ENCODE data around the gene SIPA1L3. TPM values are rescaled to one million over a fixed set of nuclear protein-coding genes. Genes with fewer than 3 reads are reported as not detected.

SIPA1L3 gene
- total RNA-seq, 1 donor from 2014 or later, result 26.9 TPM

DNA sequence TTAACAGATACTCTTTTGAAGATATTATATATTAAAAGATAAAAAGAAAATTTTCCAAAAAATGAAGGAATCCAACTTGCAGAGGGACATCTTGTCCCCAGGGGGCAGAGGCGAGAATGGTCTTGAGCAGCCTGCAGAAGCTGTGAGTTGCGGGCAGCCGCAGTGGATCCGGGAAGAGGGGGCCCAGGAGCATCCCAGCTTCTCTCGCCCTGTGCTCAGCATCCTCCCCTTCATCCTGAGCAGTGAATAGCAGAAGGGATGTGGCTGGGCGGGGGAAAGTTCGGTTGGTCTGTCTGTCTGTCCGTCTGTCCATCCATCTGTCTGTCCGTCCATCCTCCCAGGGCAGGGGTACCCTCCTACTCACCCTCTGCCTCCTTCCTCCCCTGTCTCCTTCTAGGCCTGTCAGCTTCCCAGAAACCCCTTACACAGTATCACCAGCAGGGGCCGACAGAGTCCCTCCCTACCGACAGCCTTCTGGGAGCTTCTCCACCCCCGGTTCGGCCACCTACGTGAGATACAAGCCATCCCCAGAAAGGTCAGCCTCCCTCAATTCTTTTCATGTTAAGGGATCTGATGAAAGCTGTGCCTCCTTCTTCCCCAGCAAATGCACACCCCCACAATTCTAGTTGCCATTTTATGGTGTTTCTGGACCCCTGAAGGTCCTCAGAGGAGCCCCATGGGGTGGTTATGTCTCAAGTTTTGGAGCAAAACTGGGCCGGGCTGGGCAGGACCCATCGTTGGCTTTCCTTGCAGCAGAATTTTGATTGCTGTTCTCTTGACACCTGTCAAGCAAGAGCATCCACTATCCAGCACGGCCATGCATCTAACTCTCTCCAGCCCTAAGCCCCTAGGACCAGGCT is 235.4 kb downstream of the SIPA1L3 start:
- H3K27me3 Mint-ChIP-seq (ENCODE audit: low read depth, unreplicated experiment), result no peaks in the 10 kb centered on the region
- peaks cover 9% of the 10 kb centered on the region for H4K20me1 ChIP-seq (ENCODE audit: insufficient read depth, low read length)
- H2AFZ ChIP-seq (ENCODE audit: low read depth, low read length), result no peak overlapping the region
- H3K27ac ChIP-seq (ENCODE audit: low read depth, low read length), result no peak overlapping the region
- H3K9ac ChIP-seq (ENCODE audit: low read length), result no peak overlapping the region
- H3K27ac Mint-ChIP-seq (ENCODE audit: unreplicated experiment), result no peak overlapping the region
- no peaks in the 10 kb centered on the region for H3K9me3 ChIP-seq (ENCODE audit: insufficient read depth, low read depth, low read length)
- H3K79me2 ChIP-seq (ENCODE audit: insufficient read depth, low read length), result no peaks in the 10 kb centered on the region
- H3K36me3 ChIP-seq (ENCODE audit: insufficient read depth, low read length), result peaks cover 9% of the 10 kb centered on the region
- H3K4me2 ChIP-seq (ENCODE audit: low read length), result no peak overlapping the region
- no peak for TF ChIP-seq EZH2 (IDR thresholded peaks at IDR 0.05; ENCODE audit: insufficient read depth, low read length)
- TF ChIP-seq, protein P1, sequence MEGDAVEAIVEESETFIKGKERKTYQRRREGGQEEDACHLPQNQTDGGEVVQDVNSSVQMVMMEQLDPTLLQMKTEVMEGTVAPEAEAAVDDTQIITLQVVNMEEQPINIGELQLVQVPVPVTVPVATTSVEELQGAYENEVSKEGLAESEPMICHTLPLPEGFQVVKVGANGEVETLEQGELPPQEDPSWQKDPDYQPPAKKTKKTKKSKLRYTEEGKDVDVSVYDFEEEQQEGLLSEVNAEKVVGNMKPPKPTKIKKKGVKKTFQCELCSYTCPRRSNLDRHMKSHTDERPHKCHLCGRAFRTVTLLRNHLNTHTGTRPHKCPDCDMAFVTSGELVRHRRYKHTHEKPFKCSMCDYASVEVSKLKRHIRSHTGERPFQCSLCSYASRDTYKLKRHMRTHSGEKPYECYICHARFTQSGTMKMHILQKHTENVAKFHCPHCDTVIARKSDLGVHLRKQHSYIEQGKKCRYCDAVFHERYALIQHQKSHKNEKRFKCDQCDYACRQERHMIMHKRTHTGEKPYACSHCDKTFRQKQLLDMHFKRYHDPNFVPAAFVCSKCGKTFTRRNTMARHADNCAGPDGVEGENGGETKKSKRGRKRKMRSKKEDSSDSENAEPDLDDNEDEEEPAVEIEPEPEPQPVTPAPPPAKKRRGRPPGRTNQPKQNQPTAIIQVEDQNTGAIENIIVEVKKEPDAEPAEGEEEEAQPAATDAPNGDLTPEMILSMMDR (IDR thresholded peaks at IDR 0.05; ENCODE audit: insufficient read depth, low read depth, low read length), result peak; percentile 70
- no peak overlapping the region for H3K4me3 Mint-ChIP-seq (ENCODE audit: unreplicated experiment)
- H3K36me3 Mint-ChIP-seq (ENCODE audit: low read depth, unreplicated experiment), result peaks cover 12% of the 10 kb centered on the region
- no peak overlapping the region for H3K4me3 ChIP-seq (ENCODE audit: insufficient read depth, low read depth, low read length)
- H3K9me3 Mint-ChIP-seq (ENCODE audit: unreplicated experiment), result no peaks in the 10 kb centered on the region
- DNase-seq (ENCODE audit: low read depth), result peak; percentile 12
- no peaks in the 10 kb centered on the region for H3K4me1 Mint-ChIP-seq (ENCODE audit: low read depth, unreplicated experiment)
- no peaks in the 10 kb centered on the region for H3K27me3 ChIP-seq (ENCODE audit: insufficient read depth, low read length)
- no peak for FAIRE-seq
- H3K4me1 ChIP-seq (ENCODE audit: insufficient read depth, low read length), result no peaks in the 10 kb centered on the region

DNA sequence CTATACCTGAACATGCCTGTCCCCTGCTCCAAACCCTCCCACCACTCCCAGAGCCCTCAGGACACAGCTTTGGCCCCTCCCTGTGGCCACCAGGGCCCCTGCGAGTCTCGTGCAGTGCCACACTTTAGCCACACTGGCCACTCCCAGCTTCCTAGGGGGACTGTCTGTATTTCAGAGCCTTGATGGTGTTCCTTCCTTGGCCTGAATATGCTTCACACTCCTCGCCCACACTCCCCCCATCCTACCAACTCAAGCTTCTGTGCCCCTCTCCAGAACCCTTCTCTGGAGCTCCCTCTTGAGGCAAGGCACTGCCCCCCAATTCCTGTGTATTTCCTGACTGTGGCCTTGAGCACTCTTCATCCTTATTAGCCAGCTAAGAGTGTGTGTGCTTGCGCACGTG is 236.8 kb downstream of the SIPA1L3 start:
- Histone ChIP-seq H2AFZ (ENCODE audit: low read depth, low read length) (no peak overlapping the region), H3K4me2 (ENCODE audit: low read length) (no peak overlapping the region), H3K79me2 (ENCODE audit: insufficient read depth, low read length) (no peaks in the 10 kb centered on the region), H3K27ac (ENCODE audit: low read depth, low read length) (no peak overlapping the region), H3K27me3 (ENCODE audit: insufficient read depth, low read length) (no peaks in the 10 kb centered on the region), H3K4me3 (ENCODE audit: insufficient read depth, low read depth, low read length) (no peak overlapping the region), H3K4me1 (ENCODE audit: insufficient read depth, low read length) (no peaks in the 10 kb centered on the region), H3K9me3 (ENCODE audit: insufficient read depth, low read depth, low read length) (no peaks in the 10 kb centered on the region), H3K36me3 (ENCODE audit: insufficient read depth, low read length) (peaks cover 9% of the 10 kb centered on the region), H4K20me1 (ENCODE audit: insufficient read depth, low read length) (peaks cover 9% of the 10 kb centered on the region), H3K9ac (ENCODE audit: low read length) (no peak overlapping the region)
- H3K4me1 Mint-ChIP-seq (ENCODE audit: low read depth, unreplicated experiment), result no peaks in the 10 kb centered on the region
- no peak overlapping the region for H3K27ac Mint-ChIP-seq (ENCODE audit: unreplicated experiment)
- TF ChIP-seq EZH2 (IDR thresholded peaks at IDR 0.05; ENCODE audit: insufficient read depth, low read length), result no peak
- TF ChIP-seq, protein P1 (IDR thresholded peaks at IDR 0.05; ENCODE audit: insufficient read depth, low read depth, low read length), result no peak
- H3K9me3 Mint-ChIP-seq (ENCODE audit: unreplicated experiment), result no peaks in the 10 kb centered on the region
- DNase-seq (ENCODE audit: low read depth) (no peak), FAIRE-seq (no peak)
- peaks cover 12% of the 10 kb centered on the region for H3K36me3 Mint-ChIP-seq (ENCODE audit: low read depth, unreplicated experiment)
- no peaks in the 10 kb centered on the region for H3K27me3 Mint-ChIP-seq (ENCODE audit: low read depth, unreplicated experiment)
- H3K4me3 Mint-ChIP-seq (ENCODE audit: unreplicated experiment), result no peak overlapping the region

DNA sequence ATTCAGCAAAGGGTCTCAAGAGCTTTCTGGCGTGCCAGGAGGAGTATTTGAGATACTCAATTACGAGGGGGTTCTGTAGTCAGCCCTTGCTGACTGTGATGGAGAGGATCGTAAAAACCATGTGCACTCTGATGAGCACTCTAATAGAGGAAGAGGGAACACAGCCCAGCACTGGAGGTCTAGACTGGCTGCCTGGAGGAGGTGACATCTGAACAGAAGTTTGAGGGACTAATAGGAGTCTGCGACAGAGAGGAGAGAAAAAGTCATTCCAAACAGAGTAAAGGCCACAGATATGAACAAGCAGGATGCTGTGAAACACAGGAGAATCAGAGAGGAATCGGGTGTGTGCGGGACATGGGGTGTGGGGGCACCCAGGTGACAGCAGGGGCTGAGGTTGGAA is 237.7 kb downstream of the SIPA1L3 start:
- Histone ChIP-seq H2AFZ (ENCODE audit: low read depth, low read length) (no peak overlapping the region), H3K9me3 (ENCODE audit: insufficient read depth, low read depth, low read length) (no peaks in the 10 kb centered on the region), H3K4me2 (ENCODE audit: low read length) (no peak overlapping the region), H3K27me3 (ENCODE audit: insufficient read depth, low read length) (no peaks in the 10 kb centered on the region), H3K36me3 (ENCODE audit: insufficient read depth, low read length) (peaks cover 9% of the 10 kb centered on the region), H3K4me3 (ENCODE audit: insufficient read depth, low read depth, low read length) (no peak overlapping the region), H3K27ac (ENCODE audit: low read depth, low read length) (no peak overlapping the region), H3K4me1 (ENCODE audit: insufficient read depth, low read length) (no peaks in the 10 kb centered on the region), H4K20me1 (ENCODE audit: insufficient read depth, low read length) (peaks cover 11% of the 10 kb centered on the region), H3K9ac (ENCODE audit: low read length) (no peak overlapping the region), H3K79me2 (ENCODE audit: insufficient read depth, low read length) (no peaks in the 10 kb centered on the region)
- no peaks in the 10 kb centered on the region for H3K9me3 Mint-ChIP-seq (ENCODE audit: unreplicated experiment)
- DNase-seq (ENCODE audit: low read depth), result no peak
- no peak overlapping the region for H3K4me3 Mint-ChIP-seq (ENCODE audit: unreplicated experiment)
- no peaks in the 10 kb centered on the region for H3K27me3 Mint-ChIP-seq (ENCODE audit: low read depth, unreplicated experiment)
- no peak for FAIRE-seq
- H3K4me1 Mint-ChIP-seq (ENCODE audit: low read depth, unreplicated experiment), result no peaks in the 10 kb centered on the region
- no peak for TF ChIP-seq EZH2 (IDR thresholded peaks at IDR 0.05; ENCODE audit: insufficient read depth, low read length)
- TF ChIP-seq, protein P1 (IDR thresholded peaks at IDR 0.05; ENCODE audit: insufficient read depth, low read depth, low read length), result no peak
- peaks cover 12% of the 10 kb centered on the region for H3K36me3 Mint-ChIP-seq (ENCODE audit: low read depth, unreplicated experiment)
- no peak overlapping the region for H3K27ac Mint-ChIP-seq (ENCODE audit: unreplicated experiment)
